ENCODE data around the gene FASLG.

DNA sequence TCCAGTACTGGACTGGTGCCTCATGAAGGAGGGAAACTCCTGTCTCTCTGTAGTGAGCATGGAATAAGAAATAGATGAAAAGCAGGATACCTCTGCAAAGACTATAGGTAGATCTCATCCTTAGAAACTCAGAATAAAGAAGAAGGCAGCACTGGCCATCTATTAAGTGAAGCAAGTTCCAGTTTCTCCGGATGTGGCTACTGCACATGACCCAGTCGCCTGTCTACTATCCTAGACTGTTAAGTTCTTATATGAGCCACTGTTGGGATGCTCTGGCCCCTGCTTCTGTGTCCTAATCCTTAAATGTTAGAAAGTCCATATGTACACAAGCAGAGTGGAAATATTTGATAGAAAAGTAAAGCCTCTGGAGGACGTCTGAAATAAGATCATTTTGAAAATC lies 2.2 kb downstream of the FASLG start:
- TF ChIP-seq POLR2AphosphoS5 (IDR thresholded peaks at IDR 0.05; ENCODE audit: low read depth, low read length) (no peak), FOXP2 (optimal IDR thresholded peaks at IDR 0.05; ENCODE audit: borderline replicate concordance, extremely low read depth, extremely low read length, insufficient read depth) (no peak), SIN3A (IDR thresholded peaks at IDR 0.05; ENCODE audit: borderline replicate concordance, insufficient read depth, low read length) (no peak)
